Peyer's patch (tissue), 4 donors: Measurements from ENCODE around the gene SLC38A7. TPM values are rescaled to one million over a fixed set of nuclear protein-coding genes. Genes with fewer than 3 reads are reported as not detected.

Source experiments
- DNase-seq, 3 donors: peaks; one replicate each; pipeline ENCODE4 v3.0.0-alpha.2; 2017 to 2019
- H3K27ac ChIP-seq, 4 donors: fragments of 200-600 bp; sonication (generic); one replicate each; pipeline ENCODE4 v1.5.1; 2016 to 2019
- H3K27me3 ChIP-seq, 2 donors: fragments of 200-600 bp; sonication (generic); one replicate each; pipeline ENCODE4 v1.5.1; 2019
- H3K36me3 ChIP-seq, 3 donors: fragments of 200-600 bp; sonication (generic); one replicate each; pipeline ENCODE4 v1.5.1; 2016 to 2019
- H3K4me1 ChIP-seq, 4 donors: fragments of 200-600 bp; sonication (generic); one replicate each; pipeline ENCODE4 v1.5.1; 2016 to 2019
- H3K4me3 ChIP-seq, 4 donors: fragments of 200-600 bp; sonication (generic); 1 replicate in 3 of 4; 2 replicates in 1 of 4; pipeline ENCODE4 v1.5.1; 2016 to 2019; ENCODE audit warnings: mild to moderate bottlenecking in 1 of 4
- H3K9me3 ChIP-seq, 4 donors: fragments of 200-600 bp; sonication (generic); one replicate each; pipeline ENCODE4 v1.5.1; 2016 to 2019; ENCODE audit warnings: mild to moderate bottlenecking in 1 of 4
- CTCF ChIP-seq, 6 experiments: fragments of 450-650 bp in 4 of 6; fragments of 200-600 bp in 2 of 6; sonication (generic) in 1 of 6; IDR thresholded peaks; one replicate each; pipeline ENCODE4 v1.5.1; 2017 to 2019; ENCODE audit warnings: antibody characterized with exemption in 6 of 6, mild to moderate bottlenecking in 3 of 6, moderate library complexity in 1 of 6
- POLR2A ChIP-seq, 2 donors: fragments of 450-650 bp; IDR thresholded peaks; one replicate each; pipeline ENCODE4 v1.5.1; 2017; ENCODE audit warnings: antibody characterized with exemption in 2 of 2, mild to moderate bottlenecking in 2 of 2, moderate library complexity in 2 of 2
- total RNA-seq, 4 donors: library from RNA; depleted of rRNA; stranded (reverse); fragments of >200 nt; gene quantifications; one replicate each; pipeline ENCODE4 v1.1.0, GENCODE V29; 2016

SLC38A7 gene
- total RNA-seq: 10 to 100 TPM; 12.8 to 35.5 (median 18.1) TPM

- Histone ChIP-seq H3K27ac (peak within 1 kb of the TSS; percentile 28 to 71 (median 58)), H3K36me3 (peaks cover 0 to 9% (median 0%) of the 10 kb centered on the region in 3 donors), H3K9me3 (no peaks in the 10 kb centered on the region), H3K4me1 (peaks cover 0 to 10% (median 0%) of the 10 kb centered on the region in 4 donors), H3K27me3 (no peaks in the 10 kb centered on the region), H3K4me3 (peak within 1 kb of the TSS; percentile 70 to 93 (median 86))
- peak; percentile 77 to 94 (median 88) for DNase-seq
- no peak for TF ChIP-seq POLR2A (IDR thresholded peaks at IDR 0.05)
- TF ChIP-seq CTCF (IDR thresholded peaks at IDR 0.05): no peak
Measured at GRCh38 chr16:58684354-58685083, at the start of gene SLC38A7. TSS of gene SLC38A7 (minus strand) at chr16:58684770. CDS start at chr16:58680126, 4,644 bp downstream.

GRCh38 chr16:58733671-58734458 lies 49.3 kb upstream of the SLC38A7 start, which contains the start of gene GOT2:
TSS of gene GOT2 (minus strand) at chr16:58734316. CDS start at chr16:58734228, 88 bp downstream.
- peak; percentile 44 to 58 for TF ChIP-seq POLR2A (IDR thresholded peaks at IDR 0.05)
- TF ChIP-seq CTCF (IDR thresholded peaks at IDR 0.05): peak; percentile 73 to 93 (median 82)

GRCh38 chr16:58733248-58733670 lies 48.7 kb upstream of the SLC38A7 start:
- Histone ChIP-seq H3K27me3 (no peaks in the 10 kb centered on the region), H3K9me3 (no peaks in the 10 kb centered on the region), H3K4me3 (peak overlapping the region; percentile 88 to 94 (median 92)), H3K4me1 (peaks cover 0 to 22% (median 1%) of the 10 kb centered on the region in 4 donors), H3K27ac (peak overlapping the region; percentile 70 to 81 (median 77)), H3K36me3 (no peaks in the 10 kb centered on the region)
- no peak for DNase-seq
- no peak for TF ChIP-seq POLR2A (IDR thresholded peaks at IDR 0.05)
- TF ChIP-seq CTCF (IDR thresholded peaks at IDR 0.05): no peak

More at GRCh38 chr16:58733671-58734458, 49.3 kb upstream of the SLC38A7 start, which contains the start of gene GOT2:
- Histone ChIP-seq H3K27ac (peak within 1 kb of the TSS; percentile 70 to 81 (median 77)), H3K9me3 (no peaks in the 10 kb centered on the region), H3K4me3 (peak within 1 kb of the TSS; percentile 88 to 94 (median 92)), H3K36me3 (no peaks in the 10 kb centered on the region), H3K27me3 (no peaks in the 10 kb centered on the region), H3K4me1 (peaks cover 0 to 22% (median 1%) of the 10 kb centered on the region in 4 donors)
- peak; percentile 70 to 92 (median 90) for DNase-seq

GRCh38 chr16:58732545-58733247 lies 48.1 kb upstream of the SLC38A7 start:
- Histone ChIP-seq H3K4me3 (peak overlapping the region; percentile 88 to 94 (median 92)), H3K9me3 (no peaks in the 10 kb centered on the region), H3K36me3 (no peaks in the 10 kb centered on the region), H3K4me1 (peaks cover 0 to 22% (median 1%) of the 10 kb centered on the region in 4 donors), H3K27me3 (no peaks in the 10 kb centered on the region), H3K27ac (peak overlapping the region in 1 of 4 donors; percentile 79)
- DNase-seq: no peak
- TF ChIP-seq CTCF (IDR thresholded peaks at IDR 0.05): no peak
- TF ChIP-seq POLR2A (IDR thresholded peaks at IDR 0.05): no peak
